Fibroblast of villous mesenchyme (primary cell): ENCODE data around the gene MPC2. TPM values are rescaled to one million over a fixed set of nuclear protein-coding genes. Genes with fewer than 3 reads are reported as not detected.

Experiments used
- DNase-seq: peaks from one replicate; pipeline ENCODE4 v3.0.0-alpha.2; 2010; ENCODE audit warnings: low read depth
- H3K4me3 ChIP-seq: 2 replicates; pipeline ENCODE4 v1.5.1; 2011; ENCODE audit warnings: low read depth, mild to moderate bottlenecking, low read length
- CTCF ChIP-seq: IDR thresholded peaks from 2 replicates; pipeline ENCODE4 v1.5.1; 2012; ENCODE audit warnings: low read depth, mild to moderate bottlenecking, low read length; ENCODE audit not compliant: insufficient read depth
- total RNA-seq: library from RNA; depleted of rRNA; stranded (reverse); fragments of >200 nt; gene quantifications from 2 replicates; pipeline ENCODE4 v1.2.3, GENCODE V29; 2012

MPC2 gene
- total RNA-seq, 1 donor, result 33.7 TPM

- no peak for TF ChIP-seq CTCF
- peak; percentile 75 for DNase-seq
- no peak overlapping the region for H3K4me3 ChIP-seq
These were observed 12.9 kb upstream of the MPC2 start for GRCh38 chr1:167949785-167950184.

- DNase-seq, result no peak
- no peak overlapping the region for H3K4me3 ChIP-seq
- no peak for TF ChIP-seq CTCF
These were observed 10.9 kb upstream of the MPC2 start for GRCh38 chr1:167947733-167948132.

GRCh38 chr1:167943541-167943940 lies 6.7 kb upstream of the MPC2 start:
- H3K4me3 ChIP-seq, result no peak overlapping the region
- peak; percentile 45 for DNase-seq
- TF ChIP-seq CTCF, result no peak

- H3K4me3 ChIP-seq, result no peak overlapping the region
- DNase-seq, result no peak
- no peak for TF ChIP-seq CTCF
These were observed 3.4 kb upstream of the MPC2 start for GRCh38 chr1:167940264-167940663.

GRCh38 chr1:167938080-167938636 lies 1.3 kb upstream of the MPC2 start:
- DNase-seq, result no peak
- H3K4me3 ChIP-seq, result peak overlapping the region; percentile 78
- no peak for TF ChIP-seq CTCF

GRCh38 chr1:167937709-167938010 lies 788 bp upstream of the MPC2 start:
- DNase-seq, result no peak
- peak overlapping the region; percentile 78 for H3K4me3 ChIP-seq
- TF ChIP-seq CTCF, result no peak

GRCh38 chr1:167936068-167936929 lies 573 bp downstream of the MPC2 start, which contains the start of gene DCAF6:
Gene DCAF6, plus strand, starts transcription at chr1:167936683. Its CDS starts 229 bp downstream, at chr1:167936912.
- peak within 1 kb of the TSS; percentile 78 for H3K4me3 ChIP-seq
- no peak for TF ChIP-seq CTCF
- DNase-seq, result peak; percentile 99
